Measurements from ENCODE around the gene C9orf43. TPM values are rescaled to one million over a fixed set of nuclear protein-coding genes. Genes with fewer than 3 reads are reported as not detected.

Gene C9orf43
- total RNA-seq, 1 donor from 2014 or later: 1.3 TPM

DNA sequence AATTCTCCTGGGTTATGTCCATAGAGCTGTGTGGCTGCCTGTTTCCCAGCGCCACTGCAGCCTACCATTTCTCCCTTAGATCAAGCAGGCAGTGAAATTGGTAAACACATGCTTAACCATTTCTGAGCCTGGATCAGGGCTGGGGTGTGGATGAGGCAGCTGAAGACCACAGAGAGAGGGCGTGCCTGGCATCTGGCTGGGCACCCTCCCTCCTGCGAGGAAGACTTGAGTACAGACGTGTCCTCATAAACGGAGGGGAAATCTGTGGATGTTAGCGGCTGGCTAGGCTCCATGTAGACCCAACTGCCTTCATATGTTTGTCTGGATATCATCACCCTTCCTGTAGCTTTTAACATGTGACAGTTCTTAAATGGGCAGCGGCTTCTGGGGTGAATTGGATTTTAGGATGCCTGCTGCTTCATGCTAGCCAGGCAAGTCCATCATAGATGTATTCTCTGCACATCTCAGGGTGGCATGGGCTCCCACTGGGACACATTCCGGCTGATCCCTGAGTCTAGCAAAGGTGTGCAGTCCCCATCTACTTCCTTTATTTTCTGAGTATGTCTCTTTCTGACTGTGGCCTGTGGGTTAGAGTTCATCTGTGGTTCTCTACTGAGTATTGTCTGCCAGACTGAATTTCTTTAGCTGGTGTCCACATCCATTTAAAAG lies 63.9 kb downstream of the C9orf43 start:
- Mint-ChIP-seq H3K36me3 (peaks cover 3% of the 10 kb centered on the region), H3K27me3 (ENCODE audit: insufficient read depth, low read depth) (peaks cover 6% of the 10 kb centered on the region), H3K4me3 (no peak overlapping the region), H3K27ac (no peak overlapping the region), H3K4me1 (peaks cover 24% of the 10 kb centered on the region), H3K9me3 (peaks cover 3% of the 10 kb centered on the region)
- Histone ChIP-seq H3K9me3 (ENCODE audit: low read depth) (no peaks in the 10 kb centered on the region), H3K4me3 (no peak overlapping the region), H3F3A (ENCODE audit: low read depth) (no peaks in the 10 kb centered on the region), H4K20me1 (ENCODE audit: low read depth) (no peaks in the 10 kb centered on the region), H3K27me3 (no peaks in the 10 kb centered on the region), H3K36me3 (no peaks in the 10 kb centered on the region), H2AFZ (replicated peaks) (no peak overlapping the region), H3K4me2 (no peak overlapping the region), H3K9ac (no peak overlapping the region), H3K27ac (no peak overlapping the region), H3K4me1 (peaks cover 32% of the 10 kb centered on the region), H3K79me2 (ENCODE audit: low read depth) (no peaks in the 10 kb centered on the region)
- no peak for DNase-seq (ENCODE audit: low spot score)
- TF ChIP-seq, protein P1, sequence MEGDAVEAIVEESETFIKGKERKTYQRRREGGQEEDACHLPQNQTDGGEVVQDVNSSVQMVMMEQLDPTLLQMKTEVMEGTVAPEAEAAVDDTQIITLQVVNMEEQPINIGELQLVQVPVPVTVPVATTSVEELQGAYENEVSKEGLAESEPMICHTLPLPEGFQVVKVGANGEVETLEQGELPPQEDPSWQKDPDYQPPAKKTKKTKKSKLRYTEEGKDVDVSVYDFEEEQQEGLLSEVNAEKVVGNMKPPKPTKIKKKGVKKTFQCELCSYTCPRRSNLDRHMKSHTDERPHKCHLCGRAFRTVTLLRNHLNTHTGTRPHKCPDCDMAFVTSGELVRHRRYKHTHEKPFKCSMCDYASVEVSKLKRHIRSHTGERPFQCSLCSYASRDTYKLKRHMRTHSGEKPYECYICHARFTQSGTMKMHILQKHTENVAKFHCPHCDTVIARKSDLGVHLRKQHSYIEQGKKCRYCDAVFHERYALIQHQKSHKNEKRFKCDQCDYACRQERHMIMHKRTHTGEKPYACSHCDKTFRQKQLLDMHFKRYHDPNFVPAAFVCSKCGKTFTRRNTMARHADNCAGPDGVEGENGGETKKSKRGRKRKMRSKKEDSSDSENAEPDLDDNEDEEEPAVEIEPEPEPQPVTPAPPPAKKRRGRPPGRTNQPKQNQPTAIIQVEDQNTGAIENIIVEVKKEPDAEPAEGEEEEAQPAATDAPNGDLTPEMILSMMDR (IDR thresholded peaks at IDR 0.05): no peak
- no peak for TF ChIP-seq EZH2 (IDR thresholded peaks at IDR 0.05)
- TF ChIP-seq EZH2phosphoT487 (IDR thresholded peaks at IDR 0.05): no peak

DNA sequence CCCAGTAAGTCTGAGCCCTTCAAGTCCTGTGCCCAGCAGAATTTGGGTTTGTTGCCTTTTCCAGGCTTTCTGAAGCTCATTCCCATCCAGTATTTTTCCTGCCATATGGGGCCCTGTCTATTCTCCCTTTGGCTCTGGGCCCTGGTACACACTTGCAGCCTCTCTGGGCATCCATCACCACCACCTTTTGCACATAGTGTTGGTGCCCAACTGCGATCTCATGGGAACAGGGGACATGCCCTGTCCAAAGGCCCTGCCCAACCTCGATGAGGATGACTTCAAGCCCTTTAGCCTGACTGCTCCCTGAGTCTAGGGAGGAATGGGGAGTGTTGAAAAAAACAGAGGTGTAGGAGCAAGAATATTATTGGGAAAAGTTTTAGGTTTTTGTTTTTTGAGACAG lies 64.5 kb downstream of the C9orf43 start:
- no peaks in the 10 kb centered on the region for H3F3A ChIP-seq (ENCODE audit: low read depth)

GRCh38 chr9:113475992-113476391 lies 65.4 kb downstream of the C9orf43 start:
- Mint-ChIP-seq H3K4me1 (peaks cover 29% of the 10 kb centered on the region), H3K9me3 (peaks cover 3% of the 10 kb centered on the region), H3K27me3 (ENCODE audit: insufficient read depth, low read depth) (peaks cover 8% of the 10 kb centered on the region), H3K4me3 (no peak overlapping the region), H3K36me3 (peaks cover 3% of the 10 kb centered on the region), H3K27ac (no peak overlapping the region)
- no peaks in the 10 kb centered on the region for H3K36me3 ChIP-seq
- no peak overlapping the region for H3K9ac ChIP-seq
- H3K27ac ChIP-seq: no peak overlapping the region
- no peak for DNase-seq (ENCODE audit: low spot score)
- no peak overlapping the region for H3K4me2 ChIP-seq
- H3K4me1 ChIP-seq: peaks cover 34% of the 10 kb centered on the region
- H4K20me1 ChIP-seq (ENCODE audit: low read depth): no peaks in the 10 kb centered on the region
- no peak for TF ChIP-seq EZH2phosphoT487 (IDR thresholded peaks at IDR 0.05)
- TF ChIP-seq, protein P1 (IDR thresholded peaks at IDR 0.05): no peak
- TF ChIP-seq EZH2 (IDR thresholded peaks at IDR 0.05): no peak
- H3F3A ChIP-seq (ENCODE audit: low read depth): no peaks in the 10 kb centered on the region
- no peak overlapping the region for H2AFZ ChIP-seq (replicated peaks)
- H3K27me3 ChIP-seq: no peaks in the 10 kb centered on the region
- no peaks in the 10 kb centered on the region for H3K79me2 ChIP-seq (ENCODE audit: low read depth)
- H3K4me3 ChIP-seq: no peak overlapping the region
- no peaks in the 10 kb centered on the region for H3K9me3 ChIP-seq (ENCODE audit: low read depth)

More for the DNA sequence above, 64.5 kb downstream of the C9orf43 start:
- Mint-ChIP-seq H3K27ac (peak overlapping the region; percentile 64), H3K4me3 (no peak overlapping the region), H3K36me3 (peaks cover 3% of the 10 kb centered on the region), H3K4me1 (peaks cover 29% of the 10 kb centered on the region), H3K9me3 (peaks cover 3% of the 10 kb centered on the region), H3K27me3 (ENCODE audit: insufficient read depth, low read depth) (peaks cover 6% of the 10 kb centered on the region)
- H3K4me1 ChIP-seq: peaks cover 36% of the 10 kb centered on the region
- H3K4me2 ChIP-seq: no peak overlapping the region
- no peaks in the 10 kb centered on the region for H3K9me3 ChIP-seq (ENCODE audit: low read depth)
- TF ChIP-seq, protein P1 (IDR thresholded peaks at IDR 0.05): no peak
- TF ChIP-seq EZH2 (IDR thresholded peaks at IDR 0.05) (no peak), EZH2phosphoT487 (IDR thresholded peaks at IDR 0.05) (no peak)
- no peak overlapping the region for H3K4me3 ChIP-seq
- H3K9ac ChIP-seq: no peak overlapping the region
- H3K79me2 ChIP-seq (ENCODE audit: low read depth): no peaks in the 10 kb centered on the region
- no peaks in the 10 kb centered on the region for H3K36me3 ChIP-seq
- DNase-seq (ENCODE audit: low spot score): no peak
- H2AFZ ChIP-seq (replicated peaks): no peak overlapping the region
- H3K27ac ChIP-seq: no peak overlapping the region
- no peaks in the 10 kb centered on the region for H4K20me1 ChIP-seq (ENCODE audit: low read depth)
- no peaks in the 10 kb centered on the region for H3K27me3 ChIP-seq
